ENCODE data around the gene JAML.

DNA sequence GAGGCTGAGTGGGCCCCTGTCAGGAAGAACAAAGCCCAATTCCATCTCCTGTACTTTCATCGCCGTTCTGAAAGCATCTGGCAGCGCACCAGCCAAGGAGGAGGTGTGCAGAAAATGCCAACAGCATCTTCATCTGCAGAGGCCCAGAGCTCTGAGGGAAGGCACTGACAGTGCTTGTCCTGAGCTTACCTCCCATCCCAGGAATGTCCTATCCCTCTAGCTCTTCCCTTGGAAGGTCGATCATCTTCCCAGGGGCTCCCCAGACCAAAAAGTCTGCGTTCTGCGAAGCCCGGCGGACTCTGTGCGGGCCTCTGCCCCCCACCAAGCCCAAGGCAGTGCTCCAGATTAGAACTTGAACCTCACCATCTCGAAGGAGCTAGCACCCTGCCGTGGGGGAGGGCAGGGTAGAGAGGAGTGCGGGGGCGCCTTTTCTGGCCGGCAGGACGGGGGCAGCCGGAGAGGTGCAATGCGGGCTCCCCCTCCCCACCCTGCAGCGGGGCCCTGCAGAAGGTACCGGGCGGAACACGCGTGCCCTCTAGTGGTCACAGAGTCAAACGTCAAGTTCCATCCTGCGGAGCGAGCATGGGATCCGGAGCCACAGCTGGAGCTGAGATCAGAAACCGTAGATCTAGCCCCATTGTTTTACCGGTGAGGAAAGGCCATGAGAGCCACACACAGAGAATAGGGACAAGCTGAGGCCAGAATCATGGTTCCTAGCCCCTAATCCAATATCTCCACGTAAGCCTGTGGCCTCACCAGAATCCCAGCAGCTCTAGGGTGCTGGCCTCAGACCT is 53.3 kb downstream of the JAML start:
- TF ChIP-seq POLR2A (IDR thresholded peaks at IDR 0.05; ENCODE audit: insufficient read depth in 1 of 2, low read depth in 2 of 2, low read length in 2 of 2) (no peak), CREM (IDR thresholded peaks at IDR 0.05) (no peak), CREM (CRISPR knock-in tag; IDR thresholded peaks at IDR 0.05) (no peak), RFX5 (IDR thresholded peaks at IDR 0.05; ENCODE audit: low read depth, low read length) (no peak), ETV6 (CRISPR knock-in tag; conservative IDR thresholded peaks at IDR 0.05) (no peak), BRD4 (CRISPR knock-in tag; IDR thresholded peaks at IDR 0.05) (no peak), ZNF274 (CRISPR knock-in tag; IDR thresholded peaks at IDR 0.05) (no peak)
- TF ChIP-seq, protein P1, sequence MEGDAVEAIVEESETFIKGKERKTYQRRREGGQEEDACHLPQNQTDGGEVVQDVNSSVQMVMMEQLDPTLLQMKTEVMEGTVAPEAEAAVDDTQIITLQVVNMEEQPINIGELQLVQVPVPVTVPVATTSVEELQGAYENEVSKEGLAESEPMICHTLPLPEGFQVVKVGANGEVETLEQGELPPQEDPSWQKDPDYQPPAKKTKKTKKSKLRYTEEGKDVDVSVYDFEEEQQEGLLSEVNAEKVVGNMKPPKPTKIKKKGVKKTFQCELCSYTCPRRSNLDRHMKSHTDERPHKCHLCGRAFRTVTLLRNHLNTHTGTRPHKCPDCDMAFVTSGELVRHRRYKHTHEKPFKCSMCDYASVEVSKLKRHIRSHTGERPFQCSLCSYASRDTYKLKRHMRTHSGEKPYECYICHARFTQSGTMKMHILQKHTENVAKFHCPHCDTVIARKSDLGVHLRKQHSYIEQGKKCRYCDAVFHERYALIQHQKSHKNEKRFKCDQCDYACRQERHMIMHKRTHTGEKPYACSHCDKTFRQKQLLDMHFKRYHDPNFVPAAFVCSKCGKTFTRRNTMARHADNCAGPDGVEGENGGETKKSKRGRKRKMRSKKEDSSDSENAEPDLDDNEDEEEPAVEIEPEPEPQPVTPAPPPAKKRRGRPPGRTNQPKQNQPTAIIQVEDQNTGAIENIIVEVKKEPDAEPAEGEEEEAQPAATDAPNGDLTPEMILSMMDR (CRISPR knock-in tag; IDR thresholded peaks at IDR 0.05) = peak; percentile 97
